Esophagus muscularis mucosa (tissue), 4 donors: Measurements from ENCODE around the gene CDH8. TPM values are rescaled to one million over a fixed set of nuclear protein-coding genes. Genes with fewer than 3 reads are reported as not detected.
"Not testable (repeated sequence)": the region's sequence is repeated elsewhere in the genome, so short reads cannot be mapped to it uniquely, and the experiment has no call there.

ENCODE experiments used
- DNase-seq: peaks from one replicate; pipeline ENCODE4 v3.0.0-alpha.2; 2017; ENCODE audit errors: extremely low spot score
- H3K27ac ChIP-seq, 4 donors: fragments of 200-600 bp; sonication (generic); replicated peaks in 1 of 4; 1 replicate in 3 of 4; 2 replicates in 1 of 4; pipeline ENCODE4 v1.5.1; 2016 to 2019; ENCODE audit warnings: mild to moderate bottlenecking in 1 of 4
- H3K27me3 ChIP-seq, 4 donors: fragments of 200-600 bp; sonication (generic); one replicate each; pipeline versions ENCODE4 v1.5.1 to v1.6.0; 2016 to 2019
- H3K36me3 ChIP-seq, 4 donors: fragments of 200-600 bp; sonication (generic); one replicate each; pipeline ENCODE4 v1.5.1; 2016 to 2019
- H3K4me1 ChIP-seq, 4 donors: fragments of 200-600 bp; sonication (generic); one replicate each; pipeline ENCODE4 v1.5.1; 2016 to 2019
- H3K4me3 ChIP-seq, 4 donors: fragments of 200-600 bp; sonication (generic); 1 replicate in 2 of 4; 2 replicates in 2 of 4; pipeline ENCODE4 v1.5.1; 2016 to 2019; ENCODE audit warnings: mild to moderate bottlenecking in 4 of 4, moderate library complexity in 1 of 4
- H3K9me3 ChIP-seq, 4 donors: fragments of 200-600 bp; sonication (generic); 1 replicate in 3 of 4; 2 replicates in 1 of 4; pipeline ENCODE4 v1.5.1; 2016 to 2019
- CTCF ChIP-seq, 3 experiments: fragments of 200-600 bp in 2 of 3; fragments of 450-650 bp in 1 of 3; sonication (generic) in 2 of 3; IDR thresholded peaks; one replicate each; pipeline ENCODE4 v1.5.1; 2017 to 2019; ENCODE audit warnings: antibody characterized with exemption in 3 of 3, mild to moderate bottlenecking in 2 of 3, moderate library complexity in 1 of 3
- EP300 ChIP-seq: sonication (generic); formaldehyde crosslinking; IDR thresholded peaks from one replicate; pipeline ENCODE4 v1.6.1; 2017; ENCODE audit warnings: antibody characterized with exemption
- POLR2A ChIP-seq: fragments of 450-650 bp; IDR thresholded peaks from one replicate; pipeline ENCODE4 v1.6.1; 2017; ENCODE audit warnings: antibody characterized with exemption, moderate library complexity, mild to moderate bottlenecking, low read depth
- POLR2AphosphoS5 ChIP-seq, 2 donors: sonication (generic); formaldehyde crosslinking; IDR thresholded peaks; one replicate each; pipeline ENCODE4 v1.6.1; 2017; ENCODE audit warnings: antibody characterized with exemption in 2 of 2
- WGBS: methylation state at CpG from one replicate; pipeline ENCODE4 v1.1.5; 2018; 5-methylcytosine and 5-hydroxymethylcytosine counted together
- intact Hi-C: fragments of 100-400 bp; cut with DNase I; formaldehyde crosslinking; loops from one replicate; pipeline ENCODE4 v1.15.1; 2023
- total RNA-seq, 4 donors: library from RNA; depleted of rRNA; stranded (reverse); fragments of >200 nt; gene quantifications; one replicate each; pipeline versions ENCODE4 v1.1.0 to v1.2.1, GENCODE V29; 2016

CDH8 gene
- total RNA-seq, 4 donors from 2014 or later: 0.42 to 3.6 (median 1.9) TPM

GRCh38 chr16:61797961-61798507 is 238.2 kb downstream of the CDH8 start:
- DNase-seq: no peak
- H3K27me3 ChIP-seq: no peaks in the 10 kb centered on the region
- H3K9me3 ChIP-seq: no peaks in the 10 kb centered on the region
- no peak overlapping the region for H3K27ac ChIP-seq
- H3K36me3 ChIP-seq: no peaks in the 10 kb centered on the region
- intact Hi-C loops: no loop called here
- no peak overlapping the region for H3K4me3 ChIP-seq
- TF ChIP-seq POLR2AphosphoS5 (IDR thresholded peaks at IDR 0.05) (no peak), EP300 (no peak), POLR2A (no peak), CTCF (IDR thresholded peaks at IDR 0.05) (no peak)
- H3K4me1 ChIP-seq: no peaks in the 10 kb centered on the region
- WGBS: 81% methylated on average over 1 of the region's 1 CpG

GRCh38 chr16:61797296-61797795 is 238.9 kb downstream of the CDH8 start:
- no peaks in the 10 kb centered on the region for H3K9me3 ChIP-seq
- intact Hi-C loops: no loop called here
- H3K36me3 ChIP-seq: no peaks in the 10 kb centered on the region
- H3K27ac ChIP-seq: no peak overlapping the region
- TF ChIP-seq POLR2AphosphoS5 (IDR thresholded peaks at IDR 0.05): no peak
- TF ChIP-seq EP300: no peak
- TF ChIP-seq CTCF (IDR thresholded peaks at IDR 0.05): no peak
- no peak for TF ChIP-seq POLR2A
- no peak for DNase-seq
- H3K27me3 ChIP-seq: no peaks in the 10 kb centered on the region
- H3K4me1 ChIP-seq: no peaks in the 10 kb centered on the region
- H3K4me3 ChIP-seq: no peak overlapping the region
- 65% methylated on average over 3 of the region's 3 CpGs for WGBS

GRCh38 chr16:61792194-61792909 is 243.9 kb downstream of the CDH8 start:
- WGBS: 74% methylated on average over 4 of the region's 4 CpGs
- H3K27ac ChIP-seq: no peak overlapping the region
- intact Hi-C loops: no loop called here

GRCh38 chr16:61791464-61791863 is 244.8 kb downstream of the CDH8 start:
- H3K9me3 ChIP-seq: no peaks in the 10 kb centered on the region
- DNase-seq: no peak
- H3K4me1 ChIP-seq: no peaks in the 10 kb centered on the region
- TF ChIP-seq POLR2AphosphoS5 (IDR thresholded peaks at IDR 0.05) (no peak), CTCF (IDR thresholded peaks at IDR 0.05) (no peak), POLR2A (no peak), EP300 (no peak)
- H3K4me3 ChIP-seq: no peak overlapping the region
- no peaks in the 10 kb centered on the region for H3K36me3 ChIP-seq
- 49% methylated on average over 2 of the region's 2 CpGs for WGBS
- intact Hi-C loops: no loop called here
- no peak overlapping the region for H3K27ac ChIP-seq
- no peaks in the 10 kb centered on the region for H3K27me3 ChIP-seq

More at GRCh38 chr16:61792194-61792909, 243.9 kb downstream of the CDH8 start:
- Histone ChIP-seq H3K27me3 (no peaks in the 10 kb centered on the region), H3K4me1 (no peaks in the 10 kb centered on the region), H3K4me3 (no peak overlapping the region), H3K9me3 (no peaks in the 10 kb centered on the region), H3K36me3 (no peaks in the 10 kb centered on the region)
- TF ChIP-seq POLR2A: no peak
- TF ChIP-seq CTCF (IDR thresholded peaks at IDR 0.05): no peak
- no peak for TF ChIP-seq EP300
- TF ChIP-seq POLR2AphosphoS5 (IDR thresholded peaks at IDR 0.05): no peak
- DNase-seq: no peak

- intact Hi-C loops, H3K27me3 ChIP-seq, H3K9me3 ChIP-seq, H3K36me3 ChIP-seq, H3K4me3 ChIP-seq, H3K4me1 ChIP-seq, H3K27ac ChIP-seq, DNase-seq: not testable (repeated sequence)
- WGBS: 92% methylated on average over 11 of the region's 16 CpGs
These were observed 254.4 kb downstream of the CDH8 start for GRCh38 chr16:61781855-61782254.
